ENCODE results near the gene PRPF8. TPM values are rescaled to one million over a fixed set of nuclear protein-coding genes. Genes with fewer than 3 reads are reported as not detected.

The PRPF8 gene
- total and polyA plus RNA-seq, 2 donors (not counting 1 experiment from before 2014, with no cell fraction given), result 177 to 423 TPM

DNA sequence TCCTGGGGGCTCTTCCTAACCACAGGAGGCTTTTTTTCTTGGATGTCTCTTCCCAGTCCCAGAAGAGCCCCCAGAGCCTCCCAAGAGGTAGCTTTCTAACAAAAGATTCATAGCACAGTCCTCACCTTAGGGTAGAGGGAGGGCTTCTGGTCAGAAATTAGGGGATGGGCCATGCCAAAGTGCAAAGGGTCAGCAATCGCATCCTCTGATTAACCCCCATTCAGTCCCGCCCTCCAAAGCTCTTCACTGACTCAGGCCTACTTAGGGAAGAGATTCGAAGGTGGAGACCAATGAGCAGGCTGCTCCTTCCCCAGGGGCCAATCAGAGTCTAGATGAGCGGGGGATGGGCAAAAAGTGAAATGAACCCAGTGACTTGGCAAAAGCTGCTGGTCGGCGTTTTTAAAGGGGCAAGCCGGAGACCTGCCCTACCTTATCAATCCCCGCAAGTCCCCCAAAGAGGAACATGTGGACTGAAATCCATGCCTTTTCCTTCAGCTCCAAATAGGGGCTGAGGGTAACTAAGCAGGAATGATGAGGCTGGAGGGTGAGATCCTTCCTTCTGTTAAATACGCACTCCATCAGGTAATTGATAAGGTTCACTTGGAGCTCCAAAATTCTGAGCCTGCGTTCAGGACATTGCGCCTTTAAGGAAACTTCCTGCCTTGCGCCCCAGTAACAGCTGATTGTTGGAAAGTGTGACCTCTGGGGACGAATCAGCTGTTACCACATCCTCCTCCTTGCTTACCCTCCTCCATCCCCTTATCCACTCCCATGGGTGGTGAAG, 32.4 kb upstream of the PRPF8 start:
- TF ChIP-seq CTCF (IDR thresholded peaks at IDR 0.05), result no peak
- TF ChIP-seq EZH2 (IDR thresholded peaks at IDR 0.05; ENCODE audit: borderline replicate concordance, insufficient read depth, low read depth, low read length, poor library complexity, severe bottlenecking), result no peak
- peak; percentile 90 for DNase-seq
- Mint-ChIP-seq H3K9me3 (ENCODE audit: insufficient read depth) (no peaks in the 10 kb centered on the region), H3K4me3 (peak overlapping the region; percentile 93), H3K27ac (peak overlapping the region; percentile 88), H3K4me1 (peaks cover 35% of the 10 kb centered on the region), H3K27me3 (peaks cover 20% of the 10 kb centered on the region)
- WGBS (ENCODE audit: insufficient coverage), result 0% methylated on average over 2 of the region's 13 CpGs
- Histone ChIP-seq H3K4me3 (ENCODE audit: control extremely low read depth in 1 of 5, extremely low read depth in 1 of 5, insufficient read depth in 1 of 5, low read depth in 2 of 5, low read length in 4 of 5) (peak overlapping the region; percentile 63 to 88 (median 84)), H3K4me1 (ENCODE audit: control insufficient read depth in 2 of 2, insufficient read depth in 2 of 2, low read length in 2 of 2) (peaks cover 26 to 45% of the 10 kb centered on the region in 2 donors), H3K9me3 (ENCODE audit: control extremely low read depth in 1 of 3, control insufficient read depth in 2 of 3, insufficient read depth in 1 of 3, low read length in 2 of 3) (no peaks in the 10 kb centered on the region), H3K9ac (ENCODE audit: low read length) (peak overlapping the region; percentile 80), H4K20me1 (ENCODE audit: control insufficient read depth, insufficient read depth, low read length, poor library complexity, severe bottlenecking) (peaks cover 14% of the 10 kb centered on the region), H3K79me2 (ENCODE audit: control insufficient read depth, insufficient read depth, low read length) (no peaks in the 10 kb centered on the region), H3K27me3 (replicated peaks in 1 of 4; ENCODE audit: control extremely low read depth in 1 of 4, control insufficient read depth in 3 of 4, insufficient read depth in 4 of 4, low read length in 3 of 4) (peaks cover 0 to 28% (median 7%) of the 10 kb centered on the region in 4 experiments), H3K27ac (ENCODE audit: low read length in 2 of 2) (peak overlapping the region; percentile 67 to 71), H2AFZ (ENCODE audit: insufficient read depth, low read depth, low read length, poor library complexity, severe bottlenecking) (peak overlapping the region; percentile 86), H3K36me3 (replicated peaks in 1 of 2; ENCODE audit: control extremely low read depth in 1 of 2, control insufficient read depth in 1 of 2, extremely low read depth in 1 of 2, insufficient read depth in 2 of 2, low read length in 1 of 2) (no peaks in the 10 kb centered on the region), H3K4me2 (replicated peaks; ENCODE audit: low read depth, low read length, poor library complexity, severe bottlenecking) (peak overlapping the region; percentile 94)
- CTCF ChIA-PET, result interaction anchor here (0.5 to 12.4 kb wide), 18 partner anchors 13 to 310 kb away, joined by 3 to 397 read pairs (median 5); partner anchors contain the start of genes RPA1, SERPINF1, SLC43A2 and SMYD4
- ATAC-seq (ENCODE audit: low read depth), result peak; percentile 32
- intact Hi-C loops (cut with micrococcal nuclease), result loop anchor here (1.0 to 2.0 kb wide), 8 partner anchors 33 to 676 kb away; partner anchors contain the start of genes INPP5K, PRPF8, RILP and SMYD4
- POLR2A ChIA-PET, result interaction anchor here (0.6 to 3.1 kb wide), 16 partner anchors 9 to 458 kb away, joined by 3 to 25 read pairs (median 6); partner anchors contain the start of genes PITPNA, PRPF8, RPA1 and SMYD4

All from B cell (primary cell).